ENCODE measurements around the gene ENG.

Gene ENG

DNA sequence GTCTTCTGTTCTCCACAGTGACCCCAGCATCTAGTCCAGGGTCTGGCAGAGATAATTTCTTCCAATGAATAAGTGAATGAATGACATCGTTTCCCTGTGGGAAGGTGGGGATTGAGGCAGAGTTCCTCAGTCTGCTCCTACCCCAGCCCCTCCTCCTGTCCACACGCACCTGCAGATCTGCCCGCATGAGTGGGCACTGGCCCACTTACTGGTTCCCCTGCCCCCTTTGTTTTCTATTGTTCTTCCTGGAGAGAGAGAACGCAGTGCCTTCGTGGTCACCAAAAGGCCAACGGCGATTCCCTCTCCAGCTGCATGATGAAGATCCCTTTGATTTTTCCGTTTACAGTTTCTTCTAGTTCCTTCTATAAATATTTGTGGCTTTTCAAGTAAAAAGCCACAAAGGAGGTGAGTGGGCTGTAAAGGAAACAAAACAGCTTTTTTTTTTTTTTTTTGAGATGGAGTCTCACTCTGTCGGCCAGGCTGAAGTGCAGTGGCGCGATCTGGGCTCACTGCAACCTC is 57.5 kb downstream of the ENG start:
- in situ Hi-C loops (cut with MboI; ENCODE audit: low pct_unique_long_range_greater_than_20kb, low sequenced_read_pairs, unreplicated experiment), result no loop called here
- DNase-seq (ENCODE audit: low spot score), result no peak
- TF ChIP-seq CTCF (IDR thresholded peaks at IDR 0.05; ENCODE audit: extremely low read depth, insufficient read depth, missing control alignments), result no peak

GRCh38 chr9:127796225-127796813 is 58.1 kb downstream of the ENG start:
- no peak for DNase-seq (ENCODE audit: low spot score)
- in situ Hi-C loops (cut with MboI; ENCODE audit: low pct_unique_long_range_greater_than_20kb, low sequenced_read_pairs, unreplicated experiment), result no loop called here

DNA sequence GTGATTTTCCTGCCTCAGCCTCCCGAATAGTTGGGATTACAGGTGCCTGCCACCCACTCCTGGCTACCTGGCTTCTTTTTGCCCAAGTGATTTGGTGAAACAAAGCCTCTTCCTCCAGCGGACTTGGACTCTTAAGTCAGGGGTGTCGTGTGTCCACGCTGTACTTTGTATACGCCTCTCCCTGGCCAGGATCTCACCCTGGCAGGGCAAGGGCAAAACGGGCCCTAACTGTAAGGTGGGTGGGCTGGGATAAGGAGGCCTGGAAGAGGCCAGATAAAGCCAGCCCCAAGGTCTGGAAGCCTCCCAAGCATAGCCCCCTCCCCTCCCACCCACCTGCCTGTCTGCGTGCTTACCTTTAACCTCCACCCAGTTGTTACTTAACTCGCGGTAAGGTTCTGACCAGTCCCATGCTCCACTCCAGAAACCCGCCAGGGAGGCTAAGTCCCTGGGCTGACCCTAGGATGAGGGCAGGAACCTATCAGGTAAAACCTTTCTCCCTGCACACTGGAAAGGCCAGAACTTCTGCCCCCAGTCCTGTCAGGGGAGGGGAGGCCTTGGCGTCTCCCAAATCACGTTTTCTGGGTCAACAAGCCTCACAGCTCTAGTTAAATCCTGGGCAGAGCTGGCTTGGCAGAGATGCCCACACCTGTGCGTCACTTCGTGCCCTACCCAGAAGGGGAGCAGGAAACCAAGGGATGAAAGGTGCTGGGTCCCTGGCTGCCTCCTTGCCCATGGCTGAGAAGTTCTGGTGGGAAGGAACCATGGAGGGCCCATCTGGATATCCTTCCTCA is 60.3 kb downstream of the ENG start:
- TF ChIP-seq CTCF (IDR thresholded peaks at IDR 0.05; ENCODE audit: extremely low read depth, insufficient read depth, missing control alignments), result no peak
- in situ Hi-C loops (cut with MboI; ENCODE audit: low pct_unique_long_range_greater_than_20kb, low sequenced_read_pairs, unreplicated experiment), result no loop called here
- no peak for DNase-seq (ENCODE audit: low spot score)

More at GRCh38 chr9:127796225-127796813, 58.1 kb downstream of the ENG start:
- no peak for TF ChIP-seq CTCF (IDR thresholded peaks at IDR 0.05; ENCODE audit: extremely low read depth, insufficient read depth, missing control alignments)

- no peak for TF ChIP-seq CTCF (IDR thresholded peaks at IDR 0.05; ENCODE audit: extremely low read depth, insufficient read depth, missing control alignments)
- no peak for DNase-seq (ENCODE audit: low spot score)
- in situ Hi-C loops (cut with MboI; ENCODE audit: low pct_unique_long_range_greater_than_20kb, low sequenced_read_pairs, unreplicated experiment), result no loop called here
These were observed 61.3 kb downstream of the ENG start for GRCh38 chr9:127793093-127793708.

- in situ Hi-C loops (cut with MboI; ENCODE audit: low pct_unique_long_range_greater_than_20kb, low sequenced_read_pairs, unreplicated experiment), result no loop called here
- DNase-seq (ENCODE audit: low spot score), result no peak
- no peak for TF ChIP-seq CTCF (IDR thresholded peaks at IDR 0.05; ENCODE audit: extremely low read depth, insufficient read depth, missing control alignments)
These were observed 61.9 kb downstream of the ENG start for GRCh38 chr9:127792417-127793031.

DNA sequence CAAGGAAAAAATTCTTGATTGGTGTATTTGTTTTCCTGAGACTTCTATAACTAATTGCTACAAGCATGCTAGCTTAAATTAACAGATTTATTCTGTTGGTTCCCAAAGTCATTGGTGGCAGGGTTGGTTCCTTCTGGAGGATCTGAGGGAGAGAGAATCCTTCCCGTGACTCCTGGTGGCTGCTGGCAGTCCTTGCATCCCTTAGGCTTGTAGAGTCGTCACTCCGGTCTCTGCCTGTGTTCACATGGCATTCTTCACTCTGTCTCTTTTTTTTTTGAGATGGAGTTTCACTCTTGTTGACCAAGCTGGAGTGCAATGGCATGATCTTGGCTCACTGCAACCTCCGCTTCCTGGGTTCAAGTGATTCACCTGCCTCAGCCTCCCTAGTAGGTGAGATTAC is 63.4 kb downstream of the ENG start:
- in situ Hi-C loops (cut with MboI; ENCODE audit: low pct_unique_long_range_greater_than_20kb, low sequenced_read_pairs, unreplicated experiment), result no loop called here
- no peak for DNase-seq (ENCODE audit: low spot score)
- no peak for TF ChIP-seq CTCF (IDR thresholded peaks at IDR 0.05; ENCODE audit: extremely low read depth, insufficient read depth, missing control alignments)

Data from GM13977 (cell line).